Measurements from ENCODE around the gene IGSF1.
"Not testable (repeated sequence)": the region's sequence is repeated elsewhere in the genome, so short reads cannot be mapped to it uniquely, and the experiment has no call there.

Gene IGSF1

DNA sequence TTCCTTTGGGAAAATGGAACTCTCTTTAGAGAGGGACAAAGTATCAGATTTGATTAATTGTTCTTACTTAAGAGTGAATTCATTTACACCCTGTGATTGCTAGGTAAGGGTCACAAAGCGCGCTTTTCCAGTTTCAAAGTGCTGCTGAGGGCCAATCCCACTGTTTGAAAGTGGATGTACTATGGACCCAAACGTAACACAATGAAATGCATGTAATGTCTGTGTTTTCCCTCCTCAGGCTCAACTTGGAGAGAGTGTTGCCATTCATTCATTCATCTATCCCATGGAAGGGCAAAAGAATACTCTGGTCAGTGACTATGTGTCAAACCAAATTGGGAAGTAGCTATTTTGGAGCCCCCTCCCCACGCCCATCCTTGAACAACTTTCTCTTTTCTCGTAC lies 16.1 kb downstream of the IGSF1 start:
- FAIRE-seq, result no peak

GRCh38 chrX:131271826-131272225 lies 17.3 kb downstream of the IGSF1 start:
- DNase-seq (ENCODE audit: low spot score), result no peak
- FAIRE-seq, result no peak

More for the DNA sequence above, 16.1 kb downstream of the IGSF1 start:
- no peak for DNase-seq (ENCODE audit: low spot score)

- FAIRE-seq (no peak), DNase-seq (ENCODE audit: low spot score) (no peak)
Measured at GRCh38 chrX:131271274-131271673, 17.8 kb downstream of the IGSF1 start.

- FAIRE-seq, result no peak
- DNase-seq (ENCODE audit: low spot score), result no peak
Measured at GRCh38 chrX:131270080-131270479, 19.0 kb downstream of the IGSF1 start.

GRCh38 chrX:131264665-131265064 lies 24.4 kb downstream of the IGSF1 start:
- FAIRE-seq (no peak), DNase-seq (ENCODE audit: low spot score) (no peak)

DNA sequence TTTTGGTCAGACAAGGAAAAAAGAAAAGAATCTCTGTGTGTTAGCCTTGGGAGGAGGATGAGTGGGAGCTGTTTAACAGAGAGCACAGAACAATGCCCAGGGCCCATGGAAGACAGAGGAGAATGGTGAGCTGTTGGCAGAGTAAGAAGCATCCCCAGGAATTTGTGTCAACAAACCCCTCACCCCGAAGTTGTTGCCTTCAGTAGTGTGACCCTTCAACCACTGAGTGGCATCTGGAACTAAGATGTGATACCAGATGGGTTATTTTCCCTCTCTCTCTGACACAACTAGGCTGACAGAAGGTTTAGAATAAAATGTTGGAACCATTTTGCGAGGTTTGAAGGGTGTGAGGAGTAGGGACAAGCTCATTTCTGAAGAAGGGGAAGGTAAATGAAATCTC lies 25.1 kb downstream of the IGSF1 start:
- DNase-seq (ENCODE audit: low spot score) (no peak), FAIRE-seq (no peak)

DNA sequence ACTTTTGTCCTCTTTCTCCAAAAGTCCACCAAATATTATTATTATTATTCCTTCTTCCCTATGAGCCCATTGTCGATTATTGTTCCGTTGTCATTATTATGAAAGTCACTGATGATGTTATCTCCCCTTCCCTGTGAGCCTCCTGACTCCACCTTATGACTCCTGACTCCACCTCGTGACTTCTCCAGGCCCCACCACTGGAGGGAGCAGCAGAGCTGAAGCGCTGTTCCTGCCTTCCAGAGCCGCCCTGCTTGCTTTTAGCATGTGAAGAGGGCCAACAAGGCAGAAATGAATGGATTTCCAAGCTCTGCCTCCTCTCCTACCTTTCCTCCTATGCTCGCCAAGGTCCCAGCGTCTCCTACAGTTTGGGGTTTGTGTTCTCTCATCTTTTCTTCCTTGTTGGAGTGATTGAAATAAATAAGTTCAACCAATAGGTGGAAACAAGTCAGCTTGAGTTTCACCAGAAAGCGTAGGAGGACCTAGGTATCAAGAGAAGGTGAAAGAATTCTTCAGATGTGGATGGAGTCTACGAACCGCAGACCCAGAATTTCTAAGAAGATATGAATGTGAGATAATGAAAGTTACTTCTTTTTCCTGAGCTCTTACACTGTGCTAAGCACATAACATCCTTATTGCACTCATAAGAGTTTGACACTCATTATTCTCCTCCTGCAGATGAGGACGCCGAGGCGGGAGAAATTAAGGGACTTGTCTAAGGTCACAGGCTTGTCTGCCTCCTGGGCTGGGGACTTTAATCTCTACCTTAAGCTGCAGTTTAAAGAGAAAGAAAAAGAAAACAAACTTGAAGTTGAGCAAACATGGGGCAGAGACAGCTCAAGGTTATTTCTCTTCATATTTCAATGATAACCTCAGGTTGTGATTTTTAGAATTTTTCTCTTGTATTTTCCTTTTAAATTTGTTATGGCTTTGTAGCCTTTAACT lies 26.1 kb downstream of the IGSF1 start:
- peak; percentile 22 for DNase-seq (ENCODE audit: low spot score)

GRCh38 chrX:131262200-131262599 lies 26.9 kb downstream of the IGSF1 start:
- FAIRE-seq (no peak), DNase-seq (ENCODE audit: low spot score) (no peak)

More for the DNA sequence above, 26.1 kb downstream of the IGSF1 start:
- no peak for FAIRE-seq

DNA sequence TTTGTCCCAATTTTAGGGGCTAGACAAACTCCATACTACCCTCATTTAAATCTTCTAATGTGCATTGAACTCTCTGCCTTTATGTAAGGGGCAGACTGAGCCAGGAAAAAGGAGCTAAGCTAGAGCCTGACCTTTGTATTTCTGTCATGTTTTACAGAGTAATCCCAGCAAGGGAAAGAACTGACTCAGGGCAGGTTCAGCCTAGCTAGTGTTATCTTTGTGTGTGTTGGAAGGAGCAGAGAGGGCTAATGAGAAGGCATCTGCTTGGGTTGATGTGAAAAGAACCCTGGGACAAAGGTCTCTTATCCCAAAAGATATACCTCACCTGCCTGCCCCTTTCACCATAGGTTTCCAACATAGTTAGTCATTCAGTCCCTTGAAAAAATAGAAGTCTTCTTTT lies 31.7 kb downstream of the IGSF1 start:
- no peak for FAIRE-seq
- no peak for DNase-seq (ENCODE audit: low spot score)

DNA sequence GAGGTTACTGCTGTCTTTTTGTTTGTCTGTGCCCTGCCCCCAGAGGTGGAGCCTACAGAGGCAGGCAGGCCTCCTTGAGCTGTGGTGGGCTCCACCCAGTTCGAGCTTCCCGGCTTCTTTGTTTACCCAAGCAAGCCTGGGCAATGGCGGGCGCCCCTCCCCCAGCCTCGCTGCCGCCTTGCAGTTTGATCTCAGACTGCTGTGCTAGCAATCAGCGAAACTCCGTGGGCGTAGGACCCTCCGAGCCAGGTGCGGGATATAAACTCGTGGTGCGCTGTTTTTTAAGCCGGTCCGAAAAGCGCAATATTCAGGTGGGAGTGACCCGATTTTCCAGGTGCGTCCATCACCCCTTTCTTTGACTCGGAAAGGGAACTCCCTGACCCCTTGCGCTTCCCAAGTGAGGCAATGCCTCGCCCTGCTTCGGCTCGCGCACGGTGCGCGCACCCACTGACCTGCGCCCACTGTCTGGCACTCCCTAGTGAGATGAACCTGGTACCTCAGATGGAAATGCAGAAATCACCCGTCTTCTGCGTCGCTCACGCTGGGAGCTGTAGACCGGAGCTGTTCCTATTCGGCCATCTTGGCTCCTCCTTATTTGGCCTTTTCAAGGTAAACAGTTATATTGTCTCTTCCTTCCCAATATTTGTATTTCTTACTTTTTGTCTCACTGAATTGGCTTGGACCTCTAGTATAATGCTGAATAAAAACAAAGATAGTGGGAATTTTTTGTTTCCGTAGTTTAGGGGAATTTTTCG lies 37.9 kb downstream of the IGSF1 start:
- FAIRE-seq; DNase-seq (ENCODE audit: low spot score): not testable (repeated sequence)

DNA sequence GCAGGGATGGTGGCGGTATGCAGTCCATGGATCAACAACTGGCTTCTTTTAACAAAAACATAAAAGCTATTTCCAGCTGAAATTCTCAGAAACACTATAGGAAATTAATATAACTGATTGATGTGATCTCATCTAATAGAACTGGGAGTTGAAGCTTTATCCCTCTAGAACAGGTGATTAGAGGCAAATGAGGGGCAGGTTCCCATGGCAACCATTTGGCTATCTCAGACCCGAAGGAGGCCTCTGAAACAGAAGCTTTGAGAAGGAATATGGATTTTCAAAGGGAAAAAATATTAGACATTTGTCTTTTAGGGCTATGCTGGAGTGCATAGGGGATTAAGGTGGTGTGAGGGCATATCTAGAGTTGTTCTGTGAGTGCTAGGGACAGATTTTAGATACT lies 50.0 kb downstream of the IGSF1 start:
- FAIRE-seq, result no peak
- DNase-seq (ENCODE audit: low spot score), result no peak

DNA sequence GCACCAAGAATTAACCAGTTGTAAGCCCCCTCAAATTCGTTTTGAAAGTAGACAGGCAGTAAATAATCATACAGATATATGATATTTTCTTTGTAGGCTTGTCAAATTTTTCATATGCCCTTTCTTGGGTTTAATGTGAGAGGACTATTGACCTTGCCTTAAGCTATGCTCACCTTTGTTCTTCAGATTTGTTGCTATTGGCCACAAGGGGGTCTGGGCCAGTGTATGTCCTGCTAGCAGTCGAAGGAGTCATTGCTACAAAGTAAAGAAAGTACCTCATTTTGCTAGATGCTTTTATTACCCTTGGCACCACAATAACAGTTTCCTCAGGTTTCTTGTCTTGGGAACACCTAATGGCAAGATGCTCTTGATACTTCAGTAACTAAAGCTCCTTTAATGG lies 51.7 kb downstream of the IGSF1 start:
- DNase-seq (ENCODE audit: low spot score) (no peak), FAIRE-seq (no peak)

GRCh38 chrX:131235768-131236545 lies 53.1 kb downstream of the IGSF1 start:
- DNase-seq (ENCODE audit: low spot score), result no peak
- FAIRE-seq, result no peak

- DNase-seq (ENCODE audit: low spot score), result no peak
- FAIRE-seq, result no peak
Measured at GRCh38 chrX:131227608-131228007, 61.5 kb downstream of the IGSF1 start.

DNA sequence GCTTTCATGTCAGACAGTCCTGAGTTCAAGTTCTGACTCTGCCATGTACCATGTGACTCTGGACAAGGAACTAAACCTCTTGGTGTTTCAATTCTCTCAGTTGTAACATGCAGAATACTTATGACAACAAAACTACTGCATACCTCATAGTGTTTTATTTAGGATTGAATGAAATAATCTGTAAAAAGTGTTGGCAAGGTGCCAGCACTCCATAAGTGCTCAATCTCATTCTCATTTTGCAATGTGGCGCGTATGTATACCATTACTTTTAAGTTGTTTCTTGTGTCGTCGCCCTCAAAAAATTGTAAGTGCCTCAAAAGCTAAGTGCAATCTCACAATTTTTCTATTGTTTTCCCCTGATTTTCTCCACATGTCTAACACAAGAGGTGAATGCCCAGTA lies 62.5 kb downstream of the IGSF1 start:
- no peak for DNase-seq (ENCODE audit: low spot score)
- FAIRE-seq, result no peak

GRCh38 chrX:131225078-131225477 lies 64.0 kb downstream of the IGSF1 start:
- FAIRE-seq, result no peak
- no peak for DNase-seq (ENCODE audit: low spot score)

Data from urothelium cell line (cell line).